Gastrocnemius medialis (tissue), 4 donors: ENCODE data around the gene GLB1L.

Source experiments
- CTCF ChIP-seq, 5 experiments: fragments of 450-650 bp in 3 of 5; fragments of 200-600 bp in 2 of 5; sonication (generic) in 2 of 5; IDR thresholded peaks in 4 of 5; conservative IDR thresholded peaks in 1 of 5; 1 replicate in 4 of 5; 2 replicates in 1 of 5; pipeline ENCODE4 v1.5.1; 2016 to 2019; ENCODE audit warnings: antibody characterized with exemption in 5 of 5, mild to moderate bottlenecking in 3 of 5, moderate library complexity in 3 of 5
- POLR2A ChIP-seq, 2 donors: fragments of 450-650 bp; IDR thresholded peaks; one replicate each; pipeline ENCODE4 v1.6.1; 2017; ENCODE audit warnings: antibody characterized with exemption in 2 of 2, mild to moderate bottlenecking in 2 of 2, moderate library complexity in 2 of 2

- TF ChIP-seq CTCF (IDR thresholded peaks at IDR 0.05 in 4 of 5, conservative IDR thresholded peaks at IDR 0.05 in 1 of 5) (no peak), POLR2A (IDR thresholded peaks at IDR 0.05) (no peak)
Observed at GRCh38 chr2:219282375-219282774, 37.1 kb upstream of the GLB1L start.
